ENCODE results near the gene ACOXL.

ACOXL gene

GRCh38 chr2:110746586-110747521, 14.5 kb downstream of the ACOXL start:
- DNase-seq = no peak
- intact Hi-C loops (cut with DNase I) = no loop called here

- intact Hi-C loops (cut with DNase I) = no loop called here
- DNase-seq = no peak
Observed at GRCh38 chr2:110747522-110748488, 15.4 kb downstream of the ACOXL start.

- intact Hi-C loops (cut with DNase I) = no loop called here
- DNase-seq = peak in 2 of 42 donors; percentile 14 to 25
Observed at GRCh38 chr2:110748489-110748867, 16.1 kb downstream of the ACOXL start.

- intact Hi-C loops (cut with DNase I) = no loop called here
- no peak for DNase-seq
Observed at GRCh38 chr2:110751642-110752041, 19.3 kb downstream of the ACOXL start.

GRCh38 chr2:110752871-110753270, 20.5 kb downstream of the ACOXL start:
- no peak for DNase-seq
- intact Hi-C loops (cut with DNase I) = no loop called here

- DNase-seq = no peak
Observed at GRCh38 chr2:110755491-110756078, 23.2 kb downstream of the ACOXL start.

GRCh38 chr2:110759411-110759810, 27.0 kb downstream of the ACOXL start:
- DNase-seq = no peak
- intact Hi-C loops (cut with DNase I) = no loop called here

More at GRCh38 chr2:110755491-110756078, 23.2 kb downstream of the ACOXL start:
- intact Hi-C loops (cut with DNase I) = no loop called here

- intact Hi-C loops (cut with DNase I) = no loop called here
- no peak for DNase-seq
Observed at GRCh38 chr2:110764931-110765330, 32.6 kb downstream of the ACOXL start.

GRCh38 chr2:110766291-110766690, 33.9 kb downstream of the ACOXL start:
- intact Hi-C loops (cut with DNase I) = no loop called here

GRCh38 chr2:110768591-110768990, 36.2 kb downstream of the ACOXL start:
- intact Hi-C loops (cut with DNase I) = no loop called here
- no peak for DNase-seq

More at GRCh38 chr2:110766291-110766690, 33.9 kb downstream of the ACOXL start:
- DNase-seq = no peak

- peak in 29 of 42 donors; percentile 10 to 73 (median 45) for DNase-seq
- intact Hi-C loops (cut with DNase I) = no loop called here
Observed at GRCh38 chr2:110770404-110770958, 38.1 kb downstream of the ACOXL start.

GRCh38 chr2:110770959-110771431, 38.6 kb downstream of the ACOXL start:
- intact Hi-C loops (cut with DNase I) = no loop called here

GRCh38 chr2:110771547-110772382, 39.4 kb downstream of the ACOXL start:
- no peak for DNase-seq
- intact Hi-C loops (cut with DNase I) = no loop called here

More at GRCh38 chr2:110770959-110771431, 38.6 kb downstream of the ACOXL start:
- peak in 1 of 42 donors; percentile 7 for DNase-seq

GRCh38 chr2:110772383-110772755, 40.0 kb downstream of the ACOXL start:
- intact Hi-C loops (cut with DNase I) = no loop called here
- DNase-seq = no peak

- intact Hi-C loops (cut with DNase I) = no loop called here
- DNase-seq = peak in 8 of 42 donors; percentile 13 to 39 (median 26)
Observed at GRCh38 chr2:110773401-110773921, 41.1 kb downstream of the ACOXL start.

GRCh38 chr2:110774701-110775100, 42.3 kb downstream of the ACOXL start:
- DNase-seq = no peak
- intact Hi-C loops (cut with DNase I) = no loop called here

- intact Hi-C loops (cut with DNase I) = no loop called here
- peak in 11 of 42 donors; percentile 8 to 55 (median 22) for DNase-seq
Observed at GRCh38 chr2:110777531-110778311, 45.3 kb downstream of the ACOXL start.
